ENCODE measurements around the gene GPR155. TPM values are rescaled to one million over a fixed set of nuclear protein-coding genes. Genes with fewer than 3 reads are reported as not detected.
A peak's percentile ranks its signal among the peaks of the same experiment; 100 is the strongest.

The GPR155 gene
- total RNA-seq, 6 donors from 2014 or later = 2.2 to 7.5 (median 3.6) TPM

- Histone ChIP-seq H3K4me1 (no peaks in the 10 kb centered on the region), H3K9me3 (no peaks in the 10 kb centered on the region), H3K27me3 (no peaks in the 10 kb centered on the region), H3K4me3 (no peak overlapping the region), H3K36me3 (peaks cover 0 to 3% (median 0%) of the 10 kb centered on the region in 4 donors), H3K27ac (no peak overlapping the region)
- WGBS, 2 donors = 92 to 93% methylated on average over 2 of the region's 2 CpGs
- DNase-seq (no peak), ATAC-seq (ENCODE audit: low FRiP score in 2 of 2) (no peak)
- TF ChIP-seq EP300 (IDR thresholded peaks at IDR 0.05) (no peak), POLR2AphosphoS5 (IDR thresholded peaks at IDR 0.05) (no peak), POLR2A (IDR thresholded peaks at IDR 0.05) (no peak)
- TF ChIP-seq, protein P1, sequence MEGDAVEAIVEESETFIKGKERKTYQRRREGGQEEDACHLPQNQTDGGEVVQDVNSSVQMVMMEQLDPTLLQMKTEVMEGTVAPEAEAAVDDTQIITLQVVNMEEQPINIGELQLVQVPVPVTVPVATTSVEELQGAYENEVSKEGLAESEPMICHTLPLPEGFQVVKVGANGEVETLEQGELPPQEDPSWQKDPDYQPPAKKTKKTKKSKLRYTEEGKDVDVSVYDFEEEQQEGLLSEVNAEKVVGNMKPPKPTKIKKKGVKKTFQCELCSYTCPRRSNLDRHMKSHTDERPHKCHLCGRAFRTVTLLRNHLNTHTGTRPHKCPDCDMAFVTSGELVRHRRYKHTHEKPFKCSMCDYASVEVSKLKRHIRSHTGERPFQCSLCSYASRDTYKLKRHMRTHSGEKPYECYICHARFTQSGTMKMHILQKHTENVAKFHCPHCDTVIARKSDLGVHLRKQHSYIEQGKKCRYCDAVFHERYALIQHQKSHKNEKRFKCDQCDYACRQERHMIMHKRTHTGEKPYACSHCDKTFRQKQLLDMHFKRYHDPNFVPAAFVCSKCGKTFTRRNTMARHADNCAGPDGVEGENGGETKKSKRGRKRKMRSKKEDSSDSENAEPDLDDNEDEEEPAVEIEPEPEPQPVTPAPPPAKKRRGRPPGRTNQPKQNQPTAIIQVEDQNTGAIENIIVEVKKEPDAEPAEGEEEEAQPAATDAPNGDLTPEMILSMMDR (IDR thresholded peaks at IDR 0.05) = no peak
These were observed 37.8 kb downstream of the GPR155 start for GRCh38 chr2:174449033-174449432.

DNA sequence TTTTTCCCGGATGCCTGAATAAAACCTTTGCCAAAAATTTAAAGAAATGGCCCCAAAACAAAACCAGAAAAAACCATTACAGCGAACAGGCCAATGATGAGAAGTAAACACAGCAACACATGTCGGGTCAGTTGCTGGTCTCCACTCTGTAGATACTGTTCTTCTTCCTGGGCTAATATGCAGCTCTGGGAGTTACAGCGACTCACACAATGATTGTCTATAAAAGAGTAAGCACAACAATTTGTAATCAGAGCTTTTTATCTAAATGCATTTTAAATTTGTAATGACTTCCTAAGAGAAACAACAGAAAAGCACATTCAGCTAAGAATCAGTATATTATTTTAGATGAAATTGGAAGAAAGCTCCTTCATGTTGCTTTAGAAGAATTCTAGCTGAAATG is 40.3 kb downstream of the GPR155 start:
- TF ChIP-seq EP300 (IDR thresholded peaks at IDR 0.05) (no peak), POLR2A (IDR thresholded peaks at IDR 0.05) (no peak), POLR2AphosphoS5 (IDR thresholded peaks at IDR 0.05) (no peak)
- TF ChIP-seq, protein P1 (IDR thresholded peaks at IDR 0.05) = no peak
- 92 to 97% methylated on average over 4 of the region's 4 CpGs for WGBS, 2 donors

GRCh38 chr2:174445248-174445647 is 41.6 kb downstream of the GPR155 start:
- Histone ChIP-seq H3K9me3 (no peaks in the 10 kb centered on the region), H3K36me3 (peaks cover 0 to 3% (median 0%) of the 10 kb centered on the region in 4 donors), H3K4me3 (no peak overlapping the region), H3K4me1 (no peaks in the 10 kb centered on the region), H3K27me3 (no peaks in the 10 kb centered on the region), H3K27ac (no peak overlapping the region)
- TF ChIP-seq EP300 (IDR thresholded peaks at IDR 0.05) (no peak), POLR2A (IDR thresholded peaks at IDR 0.05) (no peak), POLR2AphosphoS5 (IDR thresholded peaks at IDR 0.05) (no peak)
- DNase-seq (no peak), ATAC-seq (ENCODE audit: low FRiP score in 2 of 2) (no peak)
- 85 to 87% methylated on average over 3 of the region's 3 CpGs for WGBS, 2 donors

More for the DNA sequence above, 40.3 kb downstream of the GPR155 start:
- H3K9me3 ChIP-seq = no peaks in the 10 kb centered on the region
- DNase-seq = no peak
- no peak for ATAC-seq (ENCODE audit: low FRiP score in 2 of 2)
- H3K4me3 ChIP-seq = no peak overlapping the region
- H3K27me3 ChIP-seq = no peaks in the 10 kb centered on the region
- H3K4me1 ChIP-seq = no peaks in the 10 kb centered on the region
- H3K27ac ChIP-seq = no peak overlapping the region
- peaks cover 0 to 3% (median 0%) of the 10 kb centered on the region in 4 donors for H3K36me3 ChIP-seq

GRCh38 chr2:174444761-174445160 is 42.1 kb downstream of the GPR155 start:
- Histone ChIP-seq H3K9me3 (no peaks in the 10 kb centered on the region), H3K27ac (no peak overlapping the region), H3K27me3 (no peaks in the 10 kb centered on the region), H3K36me3 (peaks cover 0 to 3% (median 0%) of the 10 kb centered on the region in 4 donors), H3K4me3 (no peak overlapping the region), H3K4me1 (no peaks in the 10 kb centered on the region)
- DNase-seq (no peak), ATAC-seq (ENCODE audit: low FRiP score in 2 of 2) (no peak)
- no peak for TF ChIP-seq EP300 (IDR thresholded peaks at IDR 0.05)
- no peak for TF ChIP-seq POLR2A (IDR thresholded peaks at IDR 0.05)
- TF ChIP-seq, protein P1 (IDR thresholded peaks at IDR 0.05) = no peak
- TF ChIP-seq POLR2AphosphoS5 (IDR thresholded peaks at IDR 0.05) = no peak
- WGBS, 2 donors = 70 to 84% methylated on average over 6 of the region's 6 CpGs

- peaks cover 0 to 3% (median 0%) of the 10 kb centered on the region in 4 donors for H3K36me3 ChIP-seq
- DNase-seq (no peak), ATAC-seq (ENCODE audit: low FRiP score in 2 of 2) (peak in 1 of 2 donors; percentile 67)
- H3K9me3 ChIP-seq = no peaks in the 10 kb centered on the region
- H3K27ac ChIP-seq = no peak overlapping the region
- TF ChIP-seq POLR2AphosphoS5 (IDR thresholded peaks at IDR 0.05) (no peak), POLR2A (IDR thresholded peaks at IDR 0.05) (no peak), EP300 (IDR thresholded peaks at IDR 0.05) (no peak)
- TF ChIP-seq, protein P1 (IDR thresholded peaks at IDR 0.05) = no peak
- H3K4me1 ChIP-seq = no peaks in the 10 kb centered on the region
- H3K4me3 ChIP-seq = no peak overlapping the region
- H3K27me3 ChIP-seq = no peaks in the 10 kb centered on the region
- 88 to 93% methylated on average over 3 of the region's 3 CpGs for WGBS, 2 donors
These were observed 44.0 kb downstream of the GPR155 start for GRCh38 chr2:174442546-174443510.

Measured in upper lobe of left lung (tissue), 6 donors.